Measurements from ENCODE around the gene STXBP3. TPM values are rescaled to one million over a fixed set of nuclear protein-coding genes. Genes with fewer than 3 reads are reported as not detected.

Gene STXBP3
- total and polyA plus RNA-seq, 2 of the 8 experiments (the other 6 are each of a cell fraction or from before 2014, with no cell fraction given) = 6.0 to 38.5 TPM

- H4K5ac ChIP-seq (ENCODE audit: insufficient read length, low read depth, low read length) = no peak overlapping the region
- H3K18ac ChIP-seq (ENCODE audit: extremely low read depth, low read length) = no peak overlapping the region
- no peak overlapping the region for H4K8ac ChIP-seq (ENCODE audit: extremely low read depth, insufficient read depth, low read length)
- H3K27me3 ChIP-seq (replicated peaks in 1 of 4; ENCODE audit: control insufficient read depth in 3 of 4, extremely low read depth in 1 of 4, insufficient read depth in 3 of 4, low read length in 3 of 4) = no peaks in the 10 kb centered on the region
- H4K91ac ChIP-seq (replicated peaks; ENCODE audit: insufficient read length, low read length) = no peak overlapping the region
- H2AK5ac ChIP-seq (ENCODE audit: low read depth, low read length) = no peak overlapping the region
- H2BK5ac ChIP-seq (ENCODE audit: low read depth, low read length) = no peak overlapping the region
- H3K4me2 ChIP-seq (ENCODE audit: insufficient read depth in 1 of 2, low read depth in 2 of 2, low read length in 2 of 2) = no peak overlapping the region
- no peak overlapping the region for H3K56ac ChIP-seq (replicated peaks; ENCODE audit: insufficient read length, low read depth, low read length)
- H3K14ac ChIP-seq (ENCODE audit: insufficient read length) = no peak overlapping the region
- H3K79me2 ChIP-seq (ENCODE audit: control insufficient read depth in 1 of 2, insufficient read depth in 2 of 2, low read length in 2 of 2) = no peaks in the 10 kb centered on the region
- peaks cover 0 to 23% (median 13%) of the 10 kb centered on the region in 4 experiments; a peak in 5 of 8 replicates for H3K36me3 ChIP-seq (ENCODE audit: control insufficient read depth in 2 of 4, insufficient read depth in 4 of 4, low read length in 3 of 4)
- no peaks in the 10 kb centered on the region for H4K20me1 ChIP-seq (replicated peaks in 1 of 2; ENCODE audit: control insufficient read depth in 1 of 2, insufficient read depth in 2 of 2, low read length in 2 of 2)
- TF ChIP-seq KDM4A (IDR thresholded peaks at IDR 0.05; ENCODE audit: low read depth, low read length, severe bottlenecking) (no peak), CEBPB (IDR thresholded peaks at IDR 0.05; ENCODE audit: low read depth, low read length) (no peak)
- H2BK12ac ChIP-seq (ENCODE audit: low read depth, low read length) = no peak overlapping the region
- H2BK20ac ChIP-seq (ENCODE audit: low read length) = no peak overlapping the region
- no peak overlapping the region for H2BK120ac ChIP-seq (replicated peaks; ENCODE audit: low read depth, low read length)
- no peaks in the 10 kb centered on the region for H3K4me1 ChIP-seq (replicated peaks in 1 of 4; ENCODE audit: control insufficient read depth in 3 of 4, insufficient read depth in 4 of 4, low read length in 3 of 4)
- FAIRE-seq (no peak), DNase-seq (ENCODE audit: low read depth in 1 of 2, low spot score in 2 of 2) (no peak)
- H3K23ac ChIP-seq (ENCODE audit: insufficient read length) = no peak overlapping the region
- H3K23me2 ChIP-seq (ENCODE audit: low read depth, low read length) = no peaks in the 10 kb centered on the region
- H2AFZ ChIP-seq (ENCODE audit: low read length) = no peak overlapping the region
- H3K27ac ChIP-seq (ENCODE audit: low read depth, low read length) = no peak overlapping the region
- H3K4ac ChIP-seq (replicated peaks; ENCODE audit: insufficient read length, low read depth, low read length) = no peak overlapping the region
- no peak overlapping the region for H3K4me3 ChIP-seq (ENCODE audit: extremely low read depth in 1 of 4, insufficient read depth in 2 of 4, low read depth in 3 of 4, low read length in 4 of 4)
- peaks cover 11 to 16% of the 10 kb centered on the region in 2 experiments; a peak in 3 of 4 replicates for H3K9me3 ChIP-seq (ENCODE audit: insufficient read depth in 2 of 2, low read depth in 1 of 2, low read length in 1 of 2)
- H2BK15ac ChIP-seq (ENCODE audit: low read length) = no peak overlapping the region
- no peaks in the 10 kb centered on the region for H3K79me1 ChIP-seq (ENCODE audit: low read depth, low read length)
- ChIA-PET CTCF (ENCODE audit: partially characterized antibody) (no interaction called here), POLR2A (ENCODE audit: partially characterized antibody) (interaction anchor here (0.6 kb wide), 2 partner anchors 22 to 35 kb away, joined by 3 read pairs; no protein-coding TSS in a partner anchor)
- WGBS, 2 experiments (ENCODE audit: extremely low coverage in 1 of 2, insufficient coverage in 1 of 2, insufficient read length in 1 of 2, insufficient replicate concordance in 2 of 2, low coverage in 1 of 2, low lambda C conversion rate in 2 of 2, missing lambda C conversion rate in 1 of 2) = 89% methylated on average over 2 of the region's 2 CpGs; no CpG with 5 or more reads in 1 of the 2 experiments
- H3K9ac ChIP-seq (replicated peaks in 1 of 4; ENCODE audit: extremely low read depth in 1 of 4, low read depth in 3 of 4, low read length in 3 of 4) = no peak overlapping the region
Observed at GRCh38 chr1:108792420-108792819, 45.9 kb downstream of the STXBP3 start.
